CD4-positive, CD25-positive, alpha-beta regulatory T cell (primary cell): ENCODE results near the gene ANKRD44. TPM values are rescaled to one million over a fixed set of nuclear protein-coding genes. Genes with fewer than 3 reads are reported as not detected.

ENCODE experiments used
- ATAC-seq, 2 donors: fragments of 150-1000 bp; cut with Tn5 transposase; one replicate each; pipeline ENCODE4 v1.10.0; 2021; ENCODE audit warnings: low read depth in 2 of 2, moderate number of reproducible peaks in 2 of 2, moderate library complexity in 1 of 2
- DNase-seq, 3 donors: peaks; one replicate each; pipeline versions ENCODE4 v3.0.0 to v3.0.0-alpha.2; 2012 to 2022; ENCODE audit warnings: mixed read lengths in 1 of 3
- H3K27ac ChIP-seq: one replicate; pipeline ENCODE4 v1.7.0; 2013; ENCODE audit warnings: mild to moderate bottlenecking, low read length; ENCODE audit not compliant: insufficient read depth, poor library complexity, severe bottlenecking
- H3K27me3 ChIP-seq: one replicate; pipeline ENCODE4 v1.7.0; 2013; ENCODE audit warnings: low read length; ENCODE audit not compliant: control insufficient read depth, insufficient read depth
- H3K36me3 ChIP-seq: one replicate; pipeline ENCODE4 v1.7.0; 2013; ENCODE audit warnings: mild to moderate bottlenecking, low read length, moderate library complexity; ENCODE audit not compliant: control insufficient read depth, insufficient read depth
- H3K4me1 ChIP-seq: 2 replicates; pipeline ENCODE4 v1.7.0; 2013; ENCODE audit warnings: mild to moderate bottlenecking, low read length; ENCODE audit not compliant: insufficient read depth, control insufficient read depth, poor library complexity, severe bottlenecking
- H3K4me3 ChIP-seq: one replicate; pipeline ENCODE4 v1.7.0; 2013; ENCODE audit warnings: low read depth, mild to moderate bottlenecking, low read length, moderate library complexity
- H3K9me3 ChIP-seq, 2 experiments: 1 replicate in 1 of 2; 2 replicates in 1 of 2; pipeline ENCODE4 v1.7.0; 2013; ENCODE audit warnings: low read length in 2 of 2, mild to moderate bottlenecking in 1 of 2, moderate library complexity in 1 of 2; ENCODE audit not compliant: control insufficient read depth in 2 of 2
- H3K27ac Mint-ChIP-seq, 3 donors: one replicate each; pipeline ENCODE4 v1.8.0; 2020 to 2022; ENCODE audit warnings: mild to moderate bottlenecking in 3 of 3, mixed read lengths in 3 of 3, moderate library complexity in 2 of 3
- H3K27me3 Mint-ChIP-seq: one replicate; pipeline ENCODE4 v1.8.0; 2022; ENCODE audit warnings: mild to moderate bottlenecking, mixed read lengths
- H3K36me3 Mint-ChIP-seq: one replicate; pipeline ENCODE4 v1.8.0; 2020; ENCODE audit warnings: mixed read lengths
- H3K4me1 Mint-ChIP-seq, 4 donors: one replicate each; pipeline ENCODE4 v1.8.0; 2020 to 2022; ENCODE audit warnings: mixed read lengths in 4 of 4, mild to moderate bottlenecking in 1 of 4
- H3K4me3 Mint-ChIP-seq, 4 donors: one replicate each; pipeline ENCODE4 v1.8.0; 2020 to 2022; ENCODE audit warnings: mild to moderate bottlenecking in 4 of 4, mixed read lengths in 4 of 4, moderate library complexity in 3 of 4
- H3K9me3 Mint-ChIP-seq, 7 donors: one replicate each; pipeline ENCODE4 v1.8.0; 2020 to 2022; ENCODE audit warnings: mixed read lengths in 7 of 7, mild to moderate bottlenecking in 3 of 7, moderate library complexity in 2 of 7
- polyA plus RNA-seq, 4 donors: library from polyadenylated mRNA; unstranded; fragments of 300-500 nt; fragmentation: Illumina TruSeq; gene quantifications; one replicate each; pipeline ENCODE4 v1.2.3, GENCODE V29; 2021
- total RNA-seq: library from RNA; stranded (reverse); gene quantifications from one replicate; pipeline ENCODE4 v1.2.3, GENCODE V29; 2022

ANKRD44 gene
- total and polyA plus RNA-seq, 5 donors from 2014 or later, result 69.6 to 301 (median 85.0) TPM

- H3K27me3 ChIP-seq, result no peaks in the 10 kb centered on the region
- Mint-ChIP-seq H3K27me3 (no peaks in the 10 kb centered on the region), H3K36me3 (no peaks in the 10 kb centered on the region), H3K9me3 (peaks cover 0 to 1% (median 0%) of the 10 kb centered on the region in 7 donors), H3K4me1 (peaks cover 52 to 93% (median 74%) of the 10 kb centered on the region in 4 donors), H3K27ac (peak overlapping the region; percentile 93 to 96 (median 94)), H3K4me3 (peak overlapping the region; percentile 77 to 84 (median 80))
- ATAC-seq (no peak), DNase-seq (no peak)
- H3K36me3 ChIP-seq, result no peaks in the 10 kb centered on the region
- no peaks in the 10 kb centered on the region for H3K9me3 ChIP-seq
- H3K27ac ChIP-seq, result peak overlapping the region; percentile 83
- peak overlapping the region; percentile 81 for H3K4me3 ChIP-seq
- peaks cover 99% of the 10 kb centered on the region for H3K4me1 ChIP-seq
Observed at GRCh38 chr2:197236816-197237215, 73.8 kb downstream of the ANKRD44 start.

- Histone ChIP-seq H3K36me3 (no peaks in the 10 kb centered on the region), H3K4me3 (peak overlapping the region; percentile 81), H3K9me3 (no peaks in the 10 kb centered on the region), H3K27ac (peak overlapping the region; percentile 83), H3K27me3 (no peaks in the 10 kb centered on the region), H3K4me1 (peaks cover 99% of the 10 kb centered on the region)
- no peaks in the 10 kb centered on the region for H3K36me3 Mint-ChIP-seq
- peaks cover 53 to 95% (median 76%) of the 10 kb centered on the region in 4 donors for H3K4me1 Mint-ChIP-seq
- DNase-seq, result no peak
- peaks cover 0 to 1% (median 0%) of the 10 kb centered on the region in 7 donors for H3K9me3 Mint-ChIP-seq
- peak overlapping the region; percentile 93 to 96 (median 94) for H3K27ac Mint-ChIP-seq
- no peaks in the 10 kb centered on the region for H3K27me3 Mint-ChIP-seq
- peak overlapping the region; percentile 77 to 84 (median 80) for H3K4me3 Mint-ChIP-seq
- ATAC-seq, result no peak
Observed at GRCh38 chr2:197236159-197236558, 74.4 kb downstream of the ANKRD44 start.

- DNase-seq (no peak), ATAC-seq (no peak)
- H3K27me3 Mint-ChIP-seq, result no peaks in the 10 kb centered on the region
- peak overlapping the region; percentile 93 to 96 (median 94) for H3K27ac Mint-ChIP-seq
- H3K27me3 ChIP-seq, result no peaks in the 10 kb centered on the region
- H3K4me1 Mint-ChIP-seq, result peaks cover 49 to 95% (median 74%) of the 10 kb centered on the region in 4 donors
- H3K27ac ChIP-seq, result peak overlapping the region; percentile 83
- H3K4me3 ChIP-seq, result peak overlapping the region; percentile 81
- H3K9me3 Mint-ChIP-seq, result peaks cover 0 to 1% (median 0%) of the 10 kb centered on the region in 7 donors
- no peaks in the 10 kb centered on the region for H3K9me3 ChIP-seq
- H3K36me3 Mint-ChIP-seq, result peaks cover 2% of the 10 kb centered on the region
- peaks cover 95% of the 10 kb centered on the region for H3K4me1 ChIP-seq
- peak overlapping the region; percentile 77 to 84 (median 80) for H3K4me3 Mint-ChIP-seq
- no peaks in the 10 kb centered on the region for H3K36me3 ChIP-seq
Observed at GRCh38 chr2:197235711-197236110, 74.9 kb downstream of the ANKRD44 start.

GRCh38 chr2:197234671-197235191 is 75.8 kb downstream of the ANKRD44 start:
- DNase-seq, result no peak
- Mint-ChIP-seq H3K27ac (peak overlapping the region; percentile 61 to 90 (median 80)), H3K4me1 (peaks cover 56 to 96% (median 79%) of the 10 kb centered on the region in 4 donors), H3K4me3 (peak overlapping the region in 3 of 4 donors; percentile 28 to 74 (median 55)), H3K9me3 (peaks cover 0 to 1% (median 0%) of the 10 kb centered on the region in 7 donors), H3K36me3 (peaks cover 7% of the 10 kb centered on the region), H3K27me3 (no peaks in the 10 kb centered on the region)
- Histone ChIP-seq H3K9me3 (no peaks in the 10 kb centered on the region), H3K4me3 (no peak overlapping the region), H3K27ac (no peak overlapping the region), H3K4me1 (peaks cover 92% of the 10 kb centered on the region), H3K36me3 (no peaks in the 10 kb centered on the region), H3K27me3 (no peaks in the 10 kb centered on the region)
- no peak for ATAC-seq

GRCh38 chr2:197233473-197233872 is 77.1 kb downstream of the ANKRD44 start:
- Mint-ChIP-seq H3K27ac (peak overlapping the region in 2 of 3 donors; percentile 27 to 80), H3K4me3 (peak overlapping the region in 2 of 4 donors; percentile 10 to 14), H3K36me3 (peaks cover 8% of the 10 kb centered on the region), H3K27me3 (no peaks in the 10 kb centered on the region), H3K9me3 (no peaks in the 10 kb centered on the region), H3K4me1 (peaks cover 58 to 98% (median 80%) of the 10 kb centered on the region in 4 donors)
- H3K4me1 ChIP-seq, result peaks cover 87% of the 10 kb centered on the region
- H3K36me3 ChIP-seq, result no peaks in the 10 kb centered on the region
- no peak for ATAC-seq
- H3K27ac ChIP-seq, result no peak overlapping the region
- H3K27me3 ChIP-seq, result no peaks in the 10 kb centered on the region
- H3K9me3 ChIP-seq, result no peaks in the 10 kb centered on the region
- no peak for DNase-seq
- H3K4me3 ChIP-seq, result peak overlapping the region; percentile 17

- Mint-ChIP-seq H3K27ac (peak overlapping the region in 2 of 3 donors; percentile 80 to 90), H3K9me3 (no peaks in the 10 kb centered on the region), H3K4me3 (peak overlapping the region in 3 of 4 donors; percentile 42 to 68 (median 59)), H3K4me1 (peaks cover 58 to 98% (median 78%) of the 10 kb centered on the region in 4 donors), H3K36me3 (peaks cover 13% of the 10 kb centered on the region), H3K27me3 (no peaks in the 10 kb centered on the region)
- DNase-seq (peak in 1 of 3 donors; percentile 41), ATAC-seq (no peak)
- Histone ChIP-seq H3K27me3 (no peaks in the 10 kb centered on the region), H3K27ac (peak overlapping the region; percentile 38), H3K4me1 (peaks cover 83% of the 10 kb centered on the region), H3K36me3 (peaks cover 3% of the 10 kb centered on the region), H3K4me3 (no peak overlapping the region), H3K9me3 (no peaks in the 10 kb centered on the region)
Observed at GRCh38 chr2:197232010-197232409, 78.6 kb downstream of the ANKRD44 start.

GRCh38 chr2:197229509-197230443 is 80.8 kb downstream of the ANKRD44 start:
- Histone ChIP-seq H3K36me3 (peaks cover 3% of the 10 kb centered on the region), H3K27me3 (no peaks in the 10 kb centered on the region), H3K4me3 (peak overlapping the region; percentile 28), H3K27ac (peak overlapping the region; percentile 37), H3K4me1 (peaks cover 73% of the 10 kb centered on the region), H3K9me3 (no peaks in the 10 kb centered on the region)
- Mint-ChIP-seq H3K27me3 (no peaks in the 10 kb centered on the region), H3K4me3 (peak overlapping the region in 2 of 4 donors; percentile 4 to 16), H3K36me3 (peaks cover 14% of the 10 kb centered on the region), H3K9me3 (no peaks in the 10 kb centered on the region), H3K4me1 (peaks cover 54 to 97% (median 75%) of the 10 kb centered on the region in 4 donors), H3K27ac (peak overlapping the region; percentile 67 to 91 (median 72))
- DNase-seq (no peak), ATAC-seq (no peak)
